Occipital lobe (tissue), 3 donors: ENCODE data around the gene PPARD. TPM values are rescaled to one million over a fixed set of nuclear protein-coding genes. Genes with fewer than 3 reads are reported as not detected.

ENCODE experiments used
- DNase-seq: peaks from one replicate; lab custom pipeline; 2025; lab: John Stamatoyannopoulos, UW
- small RNA-seq: library from RNA; depleted of rRNA; stranded (forward); fragments of <200 nt; gene quantifications from one replicate; pipeline ENCODE3, GENCODE V24; 2014
- total RNA-seq: library from RNA; depleted of rRNA; stranded (reverse); fragments of >200 nt; gene quantifications from one replicate; pipeline ENCODE4 v1.2.3, GENCODE V29; 2014

PPARD gene
- total RNA-seq, 1 donor from 2014 or later = 2.2 TPM

DNA sequence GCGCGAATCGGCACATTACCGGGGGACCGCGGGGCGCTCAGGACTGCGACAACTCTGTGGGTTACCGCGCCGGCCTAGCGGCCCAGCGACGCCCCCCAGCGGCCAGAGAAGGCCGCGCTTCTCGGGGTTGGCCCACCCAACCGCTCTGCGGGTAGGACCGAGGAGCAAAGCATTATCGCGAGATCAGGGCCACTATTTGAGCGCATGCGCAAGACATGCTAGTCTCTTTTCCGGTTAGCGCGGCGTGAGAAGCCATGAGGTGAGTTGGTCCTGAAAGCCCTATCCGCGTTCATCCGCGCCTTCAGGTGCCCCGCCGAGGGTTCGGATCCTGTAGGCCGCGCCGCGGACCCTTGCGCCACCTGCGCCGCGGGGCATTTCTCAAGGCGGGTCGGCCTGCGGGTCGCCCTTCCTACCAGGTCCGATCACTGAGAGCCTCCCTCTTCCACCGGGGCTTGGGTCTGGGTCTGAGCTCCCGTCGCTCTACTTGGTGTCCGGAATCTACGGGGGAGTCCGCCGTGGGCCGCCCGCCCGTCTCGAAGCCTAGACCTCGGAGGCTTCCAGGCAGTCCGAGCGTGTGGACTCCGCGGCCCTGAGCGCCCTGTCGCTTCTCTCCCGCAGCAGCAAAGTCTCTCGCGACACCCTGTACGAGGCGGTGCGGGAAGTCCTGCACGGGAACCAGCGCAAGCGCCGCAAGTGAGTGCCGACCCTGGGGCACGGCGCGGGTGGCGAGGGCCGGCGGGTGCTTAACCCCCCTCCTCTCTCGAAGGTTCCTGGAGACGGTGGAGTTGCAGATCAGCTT lies 126.0 kb downstream of the PPARD start, which contains the start of gene RPL10A:
Gene RPL10A (plus strand): TSS at position 221 of the 799 bp plus-strand sequence. CDS start 34 bp downstream, at position 255.
- peak; percentile 92 for DNase-seq

DNA sequence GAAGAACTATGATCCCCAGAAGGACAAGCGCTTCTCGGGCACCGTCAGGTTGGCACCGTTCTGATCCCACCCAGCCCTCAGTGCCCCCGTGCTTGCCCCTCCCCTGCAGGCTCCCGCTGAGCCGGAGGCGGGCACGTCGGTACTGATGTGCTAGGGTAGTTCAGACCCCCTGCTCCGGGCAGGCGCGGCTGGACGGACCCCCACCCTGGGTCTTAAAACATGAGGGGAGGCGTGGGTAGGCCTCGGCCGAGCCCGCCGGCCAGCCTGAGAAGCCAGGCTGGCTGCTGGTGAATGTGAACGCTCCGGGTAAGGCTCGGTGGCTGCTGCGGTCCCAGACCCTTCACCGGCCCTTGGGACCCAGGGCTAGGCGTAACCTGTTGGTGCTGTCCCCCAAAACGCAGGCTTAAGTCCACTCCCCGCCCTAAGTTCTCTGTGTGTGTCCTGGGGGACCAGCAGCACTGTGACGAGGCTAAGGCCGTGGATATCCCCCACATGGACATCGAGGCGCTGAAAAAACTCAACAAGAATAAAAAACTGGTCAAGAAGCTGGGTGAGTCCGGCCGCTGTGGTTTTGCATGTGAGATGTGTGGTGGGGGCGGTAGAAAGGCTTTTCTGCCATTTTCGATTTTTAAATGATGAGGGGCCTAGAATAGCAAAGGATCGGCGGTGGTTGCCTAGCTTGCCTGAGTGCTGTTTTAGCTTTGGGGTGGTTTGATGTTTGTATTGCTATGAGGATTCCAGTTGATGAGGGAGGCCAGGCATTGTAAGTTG lies 126.8 kb downstream of the PPARD start:
- no peak for DNase-seq

DNA sequence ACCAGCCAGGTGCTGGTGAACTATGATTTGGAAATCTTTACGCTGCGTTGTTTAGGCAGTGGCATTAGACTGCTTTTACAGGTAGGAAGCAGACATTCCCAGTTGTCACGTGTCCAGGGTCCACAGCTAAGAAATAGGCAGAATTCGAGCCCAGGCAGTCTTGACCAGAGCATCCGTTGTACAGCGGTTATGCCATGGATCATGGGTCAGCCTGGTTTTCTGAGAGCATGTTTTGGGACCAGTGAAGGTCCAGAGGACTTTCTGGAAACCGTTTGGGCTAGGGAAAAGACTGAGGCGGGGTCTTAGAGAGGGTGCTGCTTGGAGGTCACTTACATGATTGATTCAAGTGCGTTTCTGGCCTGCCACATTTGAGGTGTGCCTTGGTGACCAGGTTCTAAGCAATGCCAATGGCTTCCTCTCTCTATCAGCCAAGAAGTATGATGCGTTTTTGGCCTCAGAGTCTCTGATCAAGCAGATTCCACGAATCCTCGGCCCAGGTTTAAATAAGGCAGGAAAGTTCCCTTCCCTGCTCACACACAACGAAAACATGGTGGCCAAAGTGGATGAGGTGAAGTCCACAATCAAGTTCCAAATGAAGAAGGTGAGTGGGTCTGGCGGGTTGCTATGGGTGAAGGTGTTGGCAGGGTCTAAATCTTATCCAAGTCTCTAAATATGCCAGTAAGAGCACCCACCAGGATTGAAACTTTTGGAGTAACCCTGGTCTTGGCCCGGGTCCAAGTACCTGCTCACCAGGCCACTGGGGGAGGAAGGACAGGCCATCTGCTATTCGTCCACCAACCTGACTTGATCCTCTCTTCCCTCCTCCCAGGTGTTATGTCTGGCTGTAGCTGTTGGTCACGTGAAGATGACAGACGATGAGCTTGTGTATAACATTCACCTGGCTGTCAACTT lies 127.6 kb downstream of the PPARD start:
- no peak for DNase-seq

DNA sequence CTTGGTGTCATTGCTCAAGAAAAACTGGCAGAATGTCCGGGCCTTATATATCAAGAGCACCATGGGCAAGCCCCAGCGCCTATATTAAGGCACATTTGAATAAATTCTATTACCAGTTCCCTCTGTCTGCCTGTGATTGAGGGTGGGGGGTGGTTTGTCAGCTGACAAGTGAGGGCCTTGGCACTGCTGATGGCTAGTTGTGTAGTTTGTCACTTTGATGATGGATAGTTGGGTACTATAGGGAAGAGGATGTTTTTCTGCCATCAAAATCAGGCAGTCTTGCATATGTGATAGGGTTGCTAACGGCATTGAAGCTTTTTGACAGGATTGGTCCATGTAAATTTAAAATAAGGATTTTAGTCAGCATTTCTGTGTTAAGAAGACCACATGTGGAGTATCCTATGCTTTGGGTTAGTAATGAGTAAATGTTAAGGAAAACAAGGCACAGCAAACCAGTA lies 128.3 kb downstream of the PPARD start:
- DNase-seq = no peak

DNA sequence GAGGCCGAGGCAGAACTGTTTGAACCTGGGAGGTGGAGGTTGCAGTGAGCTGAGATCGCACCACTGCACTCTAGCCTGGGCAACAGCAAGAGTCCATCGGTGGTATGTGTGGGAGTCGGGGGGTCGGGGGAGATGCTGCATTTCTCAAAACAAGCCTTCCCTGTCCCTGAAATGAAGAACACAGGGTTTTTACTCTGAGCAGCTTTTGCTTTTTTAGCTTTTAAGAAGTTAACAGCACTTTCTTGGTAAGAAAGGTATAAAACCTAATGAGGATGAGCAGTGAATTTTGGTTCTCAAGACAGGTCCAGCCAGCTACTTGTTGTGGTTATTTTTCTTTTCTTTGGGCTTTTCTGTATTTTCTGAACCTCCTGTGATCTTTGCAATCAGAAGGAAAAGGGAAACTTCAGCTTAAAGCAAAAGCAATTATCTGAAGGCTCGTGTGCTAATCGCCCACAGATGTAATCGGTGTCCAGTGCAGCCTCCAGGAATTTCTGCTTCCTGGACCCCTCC lies 129.5 kb downstream of the PPARD start:
- DNase-seq = no peak

DNA sequence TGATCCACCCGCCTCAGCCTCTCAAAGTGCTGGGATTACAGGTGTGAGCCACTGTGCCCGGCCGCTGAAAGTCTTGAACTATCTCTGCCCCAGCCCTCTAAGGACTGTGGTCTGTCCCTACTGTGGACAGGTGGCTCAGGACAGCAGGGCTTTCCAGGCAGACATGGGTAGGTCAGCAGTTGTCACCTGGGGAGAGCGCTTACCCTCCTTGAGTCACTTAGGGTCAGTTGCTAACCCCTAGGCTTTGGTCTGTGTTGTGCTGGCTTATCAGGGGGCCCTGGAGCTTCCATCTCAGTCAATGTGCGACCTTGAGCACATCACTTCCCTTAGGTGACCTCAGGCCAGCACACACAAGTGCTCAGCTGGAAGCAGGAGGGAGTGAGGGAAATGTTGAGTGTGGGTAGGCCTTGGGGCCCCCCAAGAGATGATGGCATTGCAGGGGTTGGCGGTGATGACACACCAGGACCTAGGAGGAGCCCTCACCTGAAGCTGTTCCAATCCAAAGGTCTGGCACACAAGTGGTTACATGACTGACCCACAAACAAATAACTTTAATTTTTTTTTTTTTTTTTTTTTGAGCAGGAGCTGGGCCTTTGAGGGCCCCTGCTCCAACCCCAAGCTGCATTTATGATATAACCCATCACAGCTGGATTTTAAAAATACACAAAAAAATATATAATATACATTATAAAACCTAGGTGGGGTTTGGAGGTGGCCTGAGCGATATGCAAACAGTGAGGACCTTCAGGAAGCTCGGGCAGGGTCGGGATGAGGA lies 130.9 kb downstream of the PPARD start:
- no peak for DNase-seq

DNA sequence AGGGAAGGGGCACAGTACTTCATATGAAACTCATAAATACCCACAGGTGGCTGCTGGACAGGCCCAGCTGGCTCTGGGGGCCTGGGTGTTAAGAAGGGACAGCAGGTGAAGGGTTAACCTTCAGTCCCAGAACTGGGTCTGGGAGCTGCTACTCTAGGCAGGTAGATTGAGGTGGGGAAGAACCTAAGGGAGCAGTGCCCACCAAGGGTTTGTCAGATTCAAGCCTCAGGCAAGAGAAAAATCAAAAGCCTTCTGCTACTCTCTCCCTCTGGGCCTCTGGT lies 131.4 kb downstream of the PPARD start:
- DNase-seq = no peak

DNA sequence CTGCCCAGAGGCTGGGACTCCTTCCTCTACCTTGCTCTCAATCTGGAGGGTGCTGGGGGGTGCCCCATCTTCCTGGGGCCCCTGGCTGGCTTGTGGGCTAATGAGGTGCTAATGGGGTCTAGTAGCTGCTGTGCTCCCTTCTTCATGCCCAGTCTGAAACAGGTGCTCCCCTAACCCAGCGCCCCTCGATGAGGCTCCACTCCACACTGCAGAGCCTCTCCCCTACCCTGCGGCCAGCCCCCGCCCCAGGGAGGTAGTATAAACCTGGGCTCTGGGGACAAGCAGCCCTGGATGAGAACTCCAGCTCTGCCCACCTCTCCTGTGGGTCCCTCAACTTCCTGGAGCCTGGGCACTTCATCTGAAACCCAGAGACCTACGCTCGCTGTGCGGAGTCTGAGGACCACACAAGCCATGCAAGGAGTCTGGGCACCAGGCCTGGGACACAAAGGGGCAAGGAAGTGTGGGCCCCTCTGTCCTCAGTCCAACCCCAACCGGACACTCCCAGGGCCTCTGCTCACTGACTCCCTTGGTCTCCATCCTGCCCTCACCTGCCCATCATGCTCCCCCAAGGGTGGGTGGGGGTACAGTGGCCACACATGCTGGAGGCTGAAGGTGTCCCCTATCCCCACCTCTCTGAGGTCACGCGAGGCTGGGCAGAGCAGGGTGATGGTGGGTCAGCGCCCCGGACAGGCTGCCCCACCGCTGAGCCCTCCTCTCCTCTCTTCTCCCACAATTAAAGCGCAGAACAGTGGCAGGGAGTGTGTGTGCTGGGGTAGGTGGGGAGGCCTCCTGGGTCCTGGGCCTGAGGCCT lies 132.0 kb downstream of the PPARD start:
- no peak for DNase-seq

DNA sequence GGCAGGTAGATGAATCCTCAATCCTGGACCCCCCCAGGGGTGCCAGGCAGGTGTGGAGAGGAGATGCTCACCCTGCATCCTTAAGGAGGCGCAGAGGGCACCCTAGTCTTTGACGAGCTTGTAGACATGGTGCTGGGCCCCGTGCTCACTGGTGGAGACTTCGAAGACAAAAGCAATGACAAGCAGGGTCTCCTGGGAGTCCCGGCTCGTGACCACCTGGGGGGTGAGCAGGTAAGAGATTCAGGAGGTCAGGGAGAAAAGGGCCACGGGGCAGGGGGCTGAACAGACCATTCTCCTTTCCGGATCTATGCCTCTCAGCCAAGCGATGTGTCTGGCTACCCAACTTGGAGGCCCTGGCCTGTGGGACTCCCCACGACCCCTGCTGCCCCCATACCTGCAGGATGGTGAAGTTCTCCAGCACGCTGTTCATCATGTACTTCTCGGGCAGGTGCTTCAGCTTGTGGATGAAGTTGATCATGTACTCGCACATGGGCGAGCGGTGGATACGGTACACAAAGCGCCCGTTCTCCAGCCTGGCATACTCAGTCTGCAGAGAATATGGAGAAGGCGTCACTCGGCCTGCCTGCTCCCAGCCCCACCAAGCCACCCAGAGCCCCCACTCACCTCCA lies 132.7 kb downstream of the PPARD start:
- no peak for DNase-seq

DNA sequence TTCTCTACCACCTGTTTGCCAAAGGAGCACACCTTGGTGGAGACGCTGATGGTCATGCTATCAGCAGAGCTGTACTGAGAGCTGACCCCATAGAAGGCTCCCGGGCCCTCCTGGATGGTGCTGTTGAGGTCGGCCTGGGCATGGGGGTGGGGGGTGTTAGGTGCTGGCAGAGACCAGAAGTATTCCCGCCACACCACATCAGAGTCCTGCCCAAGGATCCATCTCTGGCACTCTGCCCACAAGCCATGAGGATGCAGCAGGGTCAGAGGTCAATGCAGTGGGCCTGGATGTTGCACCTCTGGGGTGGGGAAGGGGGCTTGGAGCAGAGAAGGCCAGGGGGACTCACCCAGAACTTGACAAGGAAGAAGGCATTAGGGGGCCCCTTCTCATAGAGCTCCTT lies 133.2 kb downstream of the PPARD start:
- no peak for DNase-seq

DNA sequence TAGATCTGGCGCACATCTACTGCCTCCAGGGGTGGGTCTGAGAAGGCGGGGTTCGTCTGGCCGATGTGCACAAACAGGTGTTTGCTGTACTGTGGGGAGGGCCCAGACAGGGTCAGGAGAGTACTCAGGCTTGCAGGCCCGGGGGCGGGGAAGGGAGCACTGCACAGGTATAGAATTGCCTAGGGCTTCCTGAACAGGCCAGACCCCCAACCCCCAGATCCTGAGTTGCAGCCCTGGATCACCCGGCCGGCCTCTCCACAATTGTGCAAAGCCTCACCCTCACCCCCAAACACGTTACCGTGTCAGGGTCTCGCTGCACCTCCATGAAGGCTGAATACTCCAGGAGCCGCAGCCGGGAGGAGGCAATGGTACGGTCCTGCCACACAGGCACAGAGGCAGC lies 133.6 kb downstream of the PPARD start:
- no peak for DNase-seq

DNA sequence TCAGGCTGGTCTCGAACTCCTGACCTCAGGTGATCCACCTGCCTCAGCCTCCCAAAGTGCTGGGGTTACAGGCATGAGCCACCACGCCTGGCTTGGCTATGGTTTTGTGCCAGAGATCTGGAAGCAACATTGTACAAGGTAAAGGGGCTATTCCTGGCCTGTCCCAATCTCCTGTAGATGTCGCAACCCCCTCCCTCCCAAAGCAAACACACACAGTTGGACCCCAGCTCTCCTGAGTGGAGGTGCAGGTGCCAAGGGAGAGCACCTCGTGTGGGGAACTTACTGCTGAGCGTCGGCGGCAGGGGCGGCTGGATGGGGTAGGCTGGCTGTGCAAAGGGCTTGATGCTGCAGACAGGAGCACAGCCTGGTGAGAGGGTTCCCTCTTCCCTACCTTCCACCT lies 134.7 kb downstream of the PPARD start:
- DNase-seq = no peak

Small RNAs within 50 kb of the gene (small RNA-seq; reads per million reads assigned to genes)
- gene MIR7111 = not detected

Other genes starting within 250 kb of the PPARD start
- gene TCP11, start 201.2 kb upstream of the PPARD start, total RNA-seq = 0.31 TPM
- gene SCUBE3, start 128.6 kb upstream of the PPARD start, total RNA-seq = 1.7 TPM
- 11.1 TPM for gene ZNF76, start 82.8 kb upstream of the PPARD start, total RNA-seq
- 0.47 TPM for gene DEF6, start 44.7 kb upstream of the PPARD start, total RNA-seq
- 9.5 TPM for gene FANCE, start 109.8 kb downstream of the PPARD start, total RNA-seq
- gene RPL10A, start 125.8 kb downstream of the PPARD start, total RNA-seq = 1,537 TPM
- gene TEAD3, start 154.5 kb downstream of the PPARD start, total RNA-seq = 0.16 TPM
- 0.47 TPM for gene TULP1, start 170.3 kb downstream of the PPARD start, total RNA-seq